GM19452 (cell line): ENCODE results near the gene NCOA3.
"Not testable (repeated sequence)": the region's sequence is repeated elsewhere in the genome, so short reads cannot be mapped to it uniquely, and the experiment has no call there.

Source experiments
- ATAC-seq: cut with Tn5 transposase; IDR thresholded peaks from one replicate; pipeline ENCODE4 v1.9.1; 2021; ENCODE audit not compliant: unreplicated experiment

Gene NCOA3

DNA sequence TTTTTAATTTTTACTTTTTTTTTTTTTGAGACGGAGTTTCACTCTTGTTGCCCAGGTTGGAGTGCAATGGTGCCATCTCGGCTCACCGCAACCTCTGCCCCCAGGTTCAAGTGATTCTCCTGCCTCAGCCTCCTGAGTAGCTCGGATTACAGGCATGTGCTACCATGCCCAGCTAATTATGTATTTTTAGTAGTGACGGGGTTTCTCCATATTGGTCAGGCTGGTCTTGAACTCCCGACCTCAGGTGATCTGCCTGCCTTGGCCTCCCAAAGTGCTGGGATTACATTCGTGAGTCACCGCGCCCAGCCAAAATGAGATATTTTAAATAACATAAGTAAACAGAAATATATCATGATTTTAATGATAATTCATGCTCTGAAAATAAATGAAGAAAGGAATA lies 1.6 kb upstream of the NCOA3 start:
- not testable (repeated sequence) for ATAC-seq

- ATAC-seq, result no peak
Observed at GRCh38 chr20:47500554-47500953, 1.1 kb upstream of the NCOA3 start.

- no peak for ATAC-seq
Observed at GRCh38 chr20:47501116-47501481, 588 bp upstream of the NCOA3 start.

DNA sequence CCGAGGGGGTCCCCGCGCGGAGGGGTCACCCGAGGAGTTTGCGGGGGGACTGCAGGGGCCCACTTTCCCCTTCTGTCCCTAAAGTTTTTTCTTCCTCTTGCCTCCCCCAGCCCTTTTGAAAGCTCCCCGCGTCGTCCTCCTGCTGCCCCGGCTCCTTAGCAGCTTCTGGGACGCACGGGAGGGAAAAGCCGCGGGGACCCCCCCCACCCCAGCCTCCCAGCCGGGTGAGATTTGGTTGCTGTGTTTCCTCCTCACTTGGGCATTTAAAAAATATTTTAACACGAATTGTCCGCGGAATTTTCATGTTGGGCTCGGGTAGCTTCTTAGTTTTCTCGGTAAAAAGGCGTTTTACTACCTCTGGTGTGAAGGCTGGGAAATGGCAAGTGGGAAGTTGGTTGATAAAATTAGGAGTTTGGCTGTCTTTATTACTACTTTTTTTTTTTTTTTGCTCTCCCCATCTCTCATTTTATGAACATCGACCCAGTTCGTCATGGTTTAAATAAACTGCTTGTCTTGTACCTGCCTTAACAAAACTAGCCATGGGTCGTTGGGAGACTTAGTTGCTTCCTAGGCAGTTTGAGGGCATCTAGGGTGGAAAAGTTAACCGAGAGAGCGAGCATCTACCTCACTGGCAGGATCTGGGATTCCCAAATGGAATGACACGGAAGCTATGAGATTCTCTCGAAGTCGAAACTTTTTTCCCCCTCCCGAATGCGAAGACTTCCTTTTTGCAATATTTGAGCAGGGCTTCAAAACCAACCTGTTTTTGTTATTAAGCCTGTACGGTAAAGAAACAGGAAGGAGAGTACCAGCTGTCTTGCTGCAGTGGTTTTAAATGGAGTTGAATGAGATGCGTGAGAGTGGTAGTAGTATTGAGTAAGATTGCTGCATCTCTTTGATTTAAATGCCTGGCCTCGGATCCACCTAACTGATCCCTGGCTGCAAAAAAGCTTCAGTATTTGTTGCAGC lies 868 bp downstream of the NCOA3 start:
- ATAC-seq, result no peak

DNA sequence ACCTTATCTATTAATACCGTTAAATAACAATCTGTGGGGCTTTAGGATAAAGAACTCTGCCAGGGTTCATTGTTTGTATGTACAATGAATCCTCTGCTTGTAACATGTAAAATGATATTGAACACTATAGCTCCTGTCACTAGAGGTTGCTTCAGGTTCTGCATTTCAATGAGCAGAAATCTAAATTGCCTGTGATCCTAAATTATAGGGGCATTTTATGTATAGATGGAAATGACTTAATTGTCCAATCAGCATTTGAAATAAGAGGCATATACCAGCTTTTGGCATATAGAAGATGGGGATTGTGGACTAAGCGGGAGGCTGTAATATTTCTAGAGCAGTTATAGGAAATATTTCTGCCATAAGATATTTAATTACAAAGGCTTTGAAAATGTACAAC lies 2.0 kb downstream of the NCOA3 start:
- no peak for ATAC-seq

- no peak for ATAC-seq
Observed at GRCh38 chr20:47506335-47506734, 4.6 kb downstream of the NCOA3 start.

- ATAC-seq, result no peak
Observed at GRCh38 chr20:47506850-47507249, 5.2 kb downstream of the NCOA3 start.

DNA sequence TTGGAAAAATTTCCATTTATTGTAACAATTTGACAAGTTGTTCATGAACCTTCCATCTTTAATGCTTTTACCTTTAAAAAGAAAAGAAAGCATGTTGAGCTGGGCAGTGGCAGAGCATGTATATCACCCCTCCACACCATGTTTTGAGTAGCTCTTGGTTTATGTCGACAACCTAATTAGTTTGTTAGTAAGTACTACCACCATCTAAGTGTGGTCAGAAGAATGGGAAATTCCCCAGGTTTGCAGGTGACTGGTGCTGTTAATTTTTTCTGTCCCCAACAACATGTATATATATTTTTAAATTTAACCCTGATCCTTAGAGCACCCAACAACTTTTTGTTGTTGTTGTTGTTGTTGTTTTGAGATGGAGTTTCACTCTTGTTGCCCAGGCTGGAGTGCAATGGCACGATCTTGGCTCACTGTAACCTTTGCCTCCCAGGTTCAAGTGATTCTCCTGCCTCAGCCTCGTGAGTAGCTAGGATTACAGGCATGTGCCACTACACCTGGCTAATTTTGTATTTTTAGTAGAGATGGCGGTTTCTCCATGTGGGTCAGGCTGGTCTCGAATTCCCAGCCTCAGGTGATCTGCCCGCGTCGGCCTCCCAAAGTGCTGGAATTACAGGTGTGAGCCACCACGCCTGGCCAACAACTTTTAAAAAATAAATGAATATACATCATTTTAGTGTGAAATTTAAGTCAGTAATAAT lies 5.7 kb downstream of the NCOA3 start:
- ATAC-seq, result not testable (repeated sequence)

DNA sequence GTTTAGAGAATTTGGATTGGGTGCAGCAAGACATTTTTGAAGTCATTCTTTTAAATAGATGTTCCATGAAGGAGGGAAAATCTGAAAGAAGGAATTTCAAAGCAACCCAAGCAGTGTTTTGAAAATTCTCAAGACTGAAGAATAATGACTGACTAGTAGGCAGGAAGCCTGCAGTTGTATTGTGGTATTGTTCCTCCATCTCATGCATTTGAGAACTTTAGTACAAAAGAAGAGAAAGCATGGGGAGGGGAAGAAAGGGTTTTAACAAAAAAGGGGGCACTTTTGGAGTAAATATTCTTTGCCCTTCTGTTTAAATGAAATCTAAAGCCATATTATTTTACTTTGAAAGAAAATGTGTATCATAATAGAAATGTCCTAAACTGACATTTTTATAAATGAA lies 6.6 kb downstream of the NCOA3 start:
- ATAC-seq, result no peak

DNA sequence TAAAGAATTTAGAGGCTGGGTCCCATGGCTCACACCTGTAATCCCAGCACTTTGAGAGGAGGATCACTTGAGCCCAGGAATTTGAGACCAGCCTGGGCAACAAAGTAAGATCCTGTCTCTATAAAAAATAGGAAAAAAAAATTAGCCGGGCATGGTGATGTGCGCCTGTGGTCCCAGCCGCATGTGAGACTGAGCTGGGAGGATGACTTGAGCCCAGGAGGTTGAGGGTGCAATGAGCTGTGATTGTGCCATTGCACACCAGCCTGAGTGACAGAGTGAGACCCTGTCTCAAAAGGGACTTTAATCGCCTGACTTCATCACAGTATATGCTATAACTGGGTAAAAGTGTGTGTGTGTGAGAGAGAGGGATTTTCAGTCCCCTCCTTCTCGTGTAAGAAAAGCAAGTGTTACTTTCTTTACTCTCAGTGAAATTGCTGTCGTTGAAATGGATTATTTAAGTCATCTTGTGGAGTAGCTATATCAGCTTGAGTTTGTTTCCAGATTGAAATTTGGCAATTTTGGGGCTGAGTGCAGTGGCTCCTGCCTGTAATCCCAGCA lies 7.5 kb downstream of the NCOA3 start:
- ATAC-seq, result no peak

DNA sequence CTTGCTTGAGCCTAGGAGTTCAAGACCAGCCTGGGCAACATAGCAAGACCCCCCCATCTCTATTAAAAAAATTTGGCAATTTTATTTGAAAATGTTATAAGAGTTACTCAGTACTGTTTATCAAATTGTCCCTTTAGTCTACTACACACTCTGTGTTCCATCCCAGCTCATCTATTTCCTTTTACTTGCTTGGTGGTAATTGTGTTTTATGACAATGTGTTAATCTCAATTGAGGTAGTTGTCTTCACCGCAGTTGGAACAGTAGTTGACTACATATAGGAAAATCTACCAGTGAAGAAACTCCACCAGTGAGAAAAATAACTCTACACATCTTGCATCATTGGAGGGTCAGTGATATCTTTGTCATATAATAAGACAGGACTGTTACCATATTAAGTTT lies 8.0 kb downstream of the NCOA3 start:
- ATAC-seq, result no peak

DNA sequence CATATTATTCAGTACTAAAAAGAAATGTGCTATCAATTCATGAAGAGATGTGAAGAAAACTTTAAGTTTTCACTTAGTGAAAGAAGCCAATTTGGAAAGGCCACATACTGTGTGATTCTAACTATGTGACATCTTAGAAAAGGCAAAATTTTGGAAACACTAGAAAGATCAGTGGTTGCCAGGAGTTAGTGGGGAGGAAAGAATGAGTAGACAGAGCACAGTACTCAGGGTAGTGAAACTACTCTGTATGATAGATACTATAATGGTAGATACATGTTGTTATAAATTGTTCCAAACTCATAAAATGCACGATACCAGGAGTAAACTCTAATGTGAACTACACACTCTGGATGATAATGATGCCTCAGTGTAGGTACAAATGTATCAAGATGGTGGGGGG lies 14.2 kb downstream of the NCOA3 start:
- no peak for ATAC-seq

DNA sequence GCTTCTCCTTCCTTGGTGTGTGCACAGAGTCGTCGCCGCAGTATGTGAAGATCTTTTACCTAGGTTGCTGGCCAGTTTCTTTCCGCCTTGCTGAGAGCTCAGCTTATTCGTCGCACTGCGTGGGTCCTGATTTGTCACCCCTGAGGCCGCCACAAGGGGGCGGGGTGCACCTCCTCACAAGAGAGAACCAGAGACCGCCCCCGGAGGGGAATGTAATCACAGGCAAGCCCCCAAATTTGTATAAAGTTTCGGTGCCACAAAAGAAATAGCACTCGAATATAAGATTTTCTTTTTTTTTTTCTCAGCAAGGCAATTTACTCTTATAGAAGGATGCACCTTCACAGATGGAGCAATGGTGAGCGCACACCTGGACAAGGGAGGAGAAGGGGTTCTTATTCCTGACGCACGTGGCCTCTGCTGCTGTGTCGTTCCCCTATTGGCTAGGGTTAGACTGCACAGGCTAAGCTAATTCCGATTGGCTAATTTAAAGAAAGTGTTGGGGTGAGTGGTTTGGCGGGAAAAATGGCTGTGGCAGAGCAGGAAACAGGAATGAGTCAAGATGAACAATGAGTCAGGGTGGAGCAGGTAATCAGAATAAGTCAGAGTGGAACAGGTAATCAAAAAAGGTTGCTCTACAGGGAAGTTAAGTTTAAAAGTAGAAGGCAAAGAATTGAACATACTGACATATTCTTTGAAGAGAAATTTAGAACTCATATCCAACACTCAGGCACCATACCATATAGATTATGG lies 19.5 kb downstream of the NCOA3 start:
- no peak for ATAC-seq

- no peak for ATAC-seq
Observed at GRCh38 chr20:47524015-47524784, 22.5 kb downstream of the NCOA3 start.

GRCh38 chr20:47527004-47527800 lies 25.5 kb downstream of the NCOA3 start:
- no peak for ATAC-seq

DNA sequence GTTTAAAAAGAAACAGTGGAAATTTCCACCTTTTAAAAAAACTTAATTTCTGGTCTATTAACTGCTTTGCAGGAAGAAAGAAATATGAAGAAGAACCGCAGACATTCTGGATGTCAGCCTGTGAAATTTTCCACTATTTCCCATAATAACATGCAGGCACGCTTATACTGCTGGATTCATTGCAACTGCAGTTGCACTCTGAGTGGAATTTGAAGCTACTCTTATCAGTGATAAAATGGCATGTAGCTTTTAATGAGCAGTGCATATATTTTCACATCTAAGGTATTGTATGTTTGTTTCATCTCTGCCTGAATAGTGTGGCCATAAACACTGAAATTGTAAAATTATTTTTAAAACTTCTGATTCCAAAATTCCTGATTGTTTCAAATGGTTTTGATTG lies 28.2 kb downstream of the NCOA3 start:
- no peak for ATAC-seq

DNA sequence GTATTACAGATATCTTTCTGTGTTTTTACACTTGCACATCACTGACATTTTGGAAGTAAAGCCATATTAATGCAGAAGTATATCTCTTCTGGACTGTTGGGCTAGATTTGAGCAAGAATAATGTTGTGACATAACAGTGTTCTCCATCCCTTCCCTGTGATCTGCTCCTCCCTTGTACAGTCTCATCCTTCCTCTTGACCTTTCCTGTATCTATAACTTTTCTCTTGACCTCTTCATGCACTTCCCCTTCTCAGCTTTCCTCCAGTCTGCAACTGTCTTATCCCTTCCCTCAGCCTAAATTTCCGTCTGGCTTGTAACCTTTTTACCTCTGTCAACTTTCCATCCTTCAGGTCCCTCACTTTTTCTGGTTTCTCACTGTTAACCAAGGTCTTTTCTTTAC lies 29.8 kb downstream of the NCOA3 start:
- no peak for ATAC-seq

GRCh38 chr20:47532002-47532401 lies 30.3 kb downstream of the NCOA3 start:
- ATAC-seq, result no peak

DNA sequence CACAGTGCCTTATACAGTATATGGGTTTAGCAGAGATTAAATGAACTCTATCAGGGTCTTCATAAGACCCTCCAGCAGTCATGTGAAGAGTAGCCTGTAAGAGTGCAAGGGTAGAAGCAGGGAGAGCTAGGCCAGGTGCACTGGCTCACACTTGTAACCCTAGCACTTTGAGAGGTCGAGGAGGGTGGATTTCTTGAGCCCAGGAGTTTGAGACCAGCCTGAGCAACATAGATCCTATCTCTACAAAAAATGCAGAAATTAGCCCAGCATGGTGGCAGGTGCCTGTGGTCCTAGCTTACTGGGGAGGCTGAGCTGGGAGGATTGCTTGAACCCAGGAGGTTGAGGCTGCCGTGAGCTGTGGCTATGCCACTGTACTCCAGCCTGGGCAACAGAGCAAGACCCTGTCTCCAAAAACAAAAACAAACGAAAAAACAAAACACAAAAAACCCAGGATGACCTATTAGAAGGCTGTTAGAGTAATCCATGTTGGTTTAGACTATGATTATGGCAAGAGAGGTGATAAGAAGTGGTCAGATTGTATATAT lies 31.9 kb downstream of the NCOA3 start:
- no peak for ATAC-seq
